Mesenchymal stem cell (in vitro differentiated cells and primary cell): ENCODE measurements around the gene LCLAT1.

Experiments
- DNase-seq: peaks from one replicate; pipeline ENCODE4 v3.0.0-alpha.2; 2013
- H2AFZ ChIP-seq: one replicate; pipeline ENCODE4 v1.6.1; 2013; ENCODE audit warnings: low read depth, mild to moderate bottlenecking, control low read depth, inconsistent platforms, low read length, moderate library complexity
- H2AK5ac ChIP-seq: 2 replicates; pipeline ENCODE4 v1.6.1; 2013; ENCODE audit warnings: low read length, moderate library complexity, mild to moderate bottlenecking, inconsistent platforms; ENCODE audit not compliant: severe bottlenecking
- H2BK120ac ChIP-seq: one replicate; pipeline ENCODE4 v1.6.1; 2013; ENCODE audit warnings: low read depth, mild to moderate bottlenecking, inconsistent platforms, low read length, moderate library complexity
- H2BK12ac ChIP-seq, 2 experiments: one replicate each; pipeline ENCODE4 v1.6.1; 2013; ENCODE audit warnings: inconsistent platforms in 2 of 2, low read length in 2 of 2, mild to moderate bottlenecking in 2 of 2, moderate library complexity in 2 of 2, control low read depth in 1 of 2
- H2BK15ac ChIP-seq: one replicate; pipeline ENCODE4 v1.6.1; 2013; ENCODE audit warnings: mild to moderate bottlenecking, low read depth, inconsistent platforms; ENCODE audit not compliant: poor library complexity, severe bottlenecking
- H2BK5ac ChIP-seq: 2 replicates; pipeline ENCODE4 v1.6.1; 2013; ENCODE audit warnings: low read depth, mild to moderate bottlenecking, low read length, control low read depth, inconsistent platforms; ENCODE audit not compliant: poor library complexity, severe bottlenecking
- H3K14ac ChIP-seq, 2 experiments: one replicate each; pipeline ENCODE4 v1.6.1; 2013; ENCODE audit warnings: inconsistent platforms in 2 of 2, low read length in 2 of 2, control low read depth in 1 of 2, mild to moderate bottlenecking in 1 of 2, moderate library complexity in 1 of 2
- H3K18ac ChIP-seq, 2 experiments: one replicate each; pipeline ENCODE4 v1.6.1; 2013; ENCODE audit warnings: inconsistent platforms in 2 of 2, low read length in 2 of 2, control low read depth in 1 of 2, low read depth in 1 of 2, mild to moderate bottlenecking in 1 of 2
- H3K23ac ChIP-seq, 2 experiments: one replicate each; pipeline ENCODE4 v1.6.1; 2013; ENCODE audit warnings: inconsistent platforms in 2 of 2, low read length in 2 of 2, mild to moderate bottlenecking in 2 of 2, moderate library complexity in 2 of 2, control low read depth in 1 of 2
- H3K27ac ChIP-seq: 2 replicates; pipeline ENCODE4 v1.5.1; 2013; ENCODE audit warnings: mild to moderate bottlenecking, moderate library complexity, low read length, control low read depth, inconsistent platforms; ENCODE audit not compliant: poor library complexity, severe bottlenecking
- H3K27me3 ChIP-seq, 2 experiments: 2 replicates each; pipeline versions ENCODE4 v1.6.1 to v1.7.0; 2013; ENCODE audit warnings: low read length in 2 of 2, mild to moderate bottlenecking in 2 of 2, moderate library complexity in 2 of 2, control low read depth in 1 of 2, inconsistent platforms in 1 of 2; ENCODE audit not compliant: control insufficient read depth in 1 of 2, insufficient read depth in 1 of 2
- H3K36me3 ChIP-seq, 2 experiments: 2 replicates each; pipeline versions ENCODE4 v1.6.1 to v1.7.0; 2013; ENCODE audit warnings: low read length in 2 of 2, control low read depth in 1 of 2, inconsistent platforms in 1 of 2, low read depth in 1 of 2, mild to moderate bottlenecking in 1 of 2; ENCODE audit not compliant: insufficient read depth in 2 of 2, control insufficient read depth in 1 of 2
- H3K4ac ChIP-seq, 2 experiments: one replicate each; pipeline ENCODE4 v1.6.1; 2013; ENCODE audit warnings: inconsistent platforms in 2 of 2, low read length in 2 of 2, mild to moderate bottlenecking in 2 of 2, moderate library complexity in 2 of 2, control low read depth in 1 of 2, low read depth in 1 of 2
- H3K4me1 ChIP-seq: 2 replicates; pipeline ENCODE4 v1.6.1; 2013; ENCODE audit warnings: low read depth, low read length, control low read depth; ENCODE audit not compliant: control insufficient read depth, insufficient read depth
- H3K4me2 ChIP-seq: 2 replicates; pipeline ENCODE4 v1.6.1; 2013; ENCODE audit warnings: low read length, mild to moderate bottlenecking, inconsistent platforms; ENCODE audit not compliant: poor library complexity, severe bottlenecking
- H3K4me3 ChIP-seq, 2 experiments: 2 replicates each; pipeline versions ENCODE4 v1.5.1 to v1.7.0; 2013; ENCODE audit warnings: low read length in 2 of 2, mild to moderate bottlenecking in 2 of 2, control low read depth in 1 of 2, low read depth in 1 of 2; ENCODE audit not compliant: insufficient read depth in 1 of 2
- H3K79me1 ChIP-seq: replicated peaks from 2 replicates; pipeline ENCODE4 v1.6.1; 2013; ENCODE audit warnings: mild to moderate bottlenecking, control low read depth, low read length, inconsistent platforms; ENCODE audit not compliant: poor library complexity, severe bottlenecking
- H3K9ac ChIP-seq: 2 replicates; pipeline ENCODE4 v1.7.0; 2013; ENCODE audit warnings: mild to moderate bottlenecking, low read length, moderate library complexity
- H3K9me3 ChIP-seq: 2 replicates; pipeline ENCODE4 v1.7.0; 2013; ENCODE audit warnings: mild to moderate bottlenecking, low read length; ENCODE audit not compliant: control insufficient read depth
- H4K8ac ChIP-seq: one replicate; pipeline ENCODE4 v1.6.1; 2013; ENCODE audit warnings: inconsistent platforms, mild to moderate bottlenecking, low read length, moderate library complexity
- H4K91ac ChIP-seq: one replicate; pipeline ENCODE4 v1.6.1; 2013; ENCODE audit warnings: mild to moderate bottlenecking, low read length, inconsistent platforms
- WGBS: methylation state at CpG from one replicate; pipeline ENCODE4 v1.1.7; 2013; ENCODE audit warnings: mixed read lengths; 5-methylcytosine and 5-hydroxymethylcytosine counted together

Gene LCLAT1

GRCh38 chr2:30645745-30646119, 198.7 kb downstream of the LCLAT1 start:
- WGBS: 93% methylated on average over 3 of the region's 3 CpGs
- Histone ChIP-seq H4K91ac (no peak overlapping the region), H3K4me2 (no peak overlapping the region), H2BK5ac (no peak overlapping the region), H3K36me3 (peaks cover 3 to 9% of the 10 kb centered on the region in 2 experiments), H2AK5ac (no peak overlapping the region), H2BK12ac (no peak overlapping the region), H3K23ac (peak overlapping the region in 1 of 2 experiments; percentile 0), H3K79me1 (no peaks in the 10 kb centered on the region), H3K4me3 (no peak overlapping the region), H3K9ac (no peak overlapping the region), H3K18ac (no peak overlapping the region), H2AFZ (no peak overlapping the region), H2BK120ac (no peak overlapping the region), H4K8ac (no peak overlapping the region), H3K9me3 (no peaks in the 10 kb centered on the region), H3K4me1 (no peaks in the 10 kb centered on the region), H3K27me3 (no peaks in the 10 kb centered on the region), H3K14ac (no peak overlapping the region), H2BK15ac (no peak overlapping the region), H3K4ac (no peak overlapping the region), H3K27ac (no peak overlapping the region)
- DNase-seq: no peak

GRCh38 chr2:30647752-30648457, 200.9 kb downstream of the LCLAT1 start:
- 90% methylated on average over 11 of the region's 11 CpGs for WGBS
- H2AK5ac ChIP-seq: no peak overlapping the region

GRCh38 chr2:30649278-30649677, 202.2 kb downstream of the LCLAT1 start:
- no peak overlapping the region for H2BK15ac ChIP-seq
- H3K9me3 ChIP-seq: no peaks in the 10 kb centered on the region
- no peak overlapping the region for H3K23ac ChIP-seq
- WGBS: 61% methylated on average over 3 of the region's 4 CpGs
- no peak overlapping the region for H3K27ac ChIP-seq
- H2BK12ac ChIP-seq: no peak overlapping the region
- no peak overlapping the region for H2AK5ac ChIP-seq
- H2BK5ac ChIP-seq: no peak overlapping the region
- no peak overlapping the region for H3K9ac ChIP-seq
- no peaks in the 10 kb centered on the region for H3K79me1 ChIP-seq
- no peak overlapping the region for H4K8ac ChIP-seq
- H3K4me1 ChIP-seq: no peaks in the 10 kb centered on the region
- no peak overlapping the region for H3K4me2 ChIP-seq
- H4K91ac ChIP-seq: no peak overlapping the region
- no peak overlapping the region for H2AFZ ChIP-seq
- H3K14ac ChIP-seq: no peak overlapping the region
- DNase-seq: no peak
- H2BK120ac ChIP-seq: no peak overlapping the region
- no peak overlapping the region for H3K4me3 ChIP-seq
- no peaks in the 10 kb centered on the region for H3K36me3 ChIP-seq
- H3K18ac ChIP-seq: no peak overlapping the region
- H3K27me3 ChIP-seq: no peaks in the 10 kb centered on the region
- H3K4ac ChIP-seq: no peak overlapping the region

More at GRCh38 chr2:30647752-30648457, 200.9 kb downstream of the LCLAT1 start:
- no peak overlapping the region for H3K18ac ChIP-seq
- H3K23ac ChIP-seq: no peak overlapping the region
- no peak overlapping the region for H3K27ac ChIP-seq
- H2BK12ac ChIP-seq: no peak overlapping the region
- H3K9me3 ChIP-seq: no peaks in the 10 kb centered on the region
- no peak overlapping the region for H4K8ac ChIP-seq
- no peak for DNase-seq
- H2BK120ac ChIP-seq: no peak overlapping the region
- no peak overlapping the region for H4K91ac ChIP-seq
- H3K14ac ChIP-seq: no peak overlapping the region
- H3K27me3 ChIP-seq: no peaks in the 10 kb centered on the region
- H3K4ac ChIP-seq: peak overlapping the region in 1 of 2 experiments; percentile 47
- H3K4me3 ChIP-seq: no peak overlapping the region
- H3K79me1 ChIP-seq: no peaks in the 10 kb centered on the region
- H3K9ac ChIP-seq: no peak overlapping the region
- no peak overlapping the region for H2AFZ ChIP-seq
- peak overlapping the region; percentile 33 for H2BK15ac ChIP-seq
- H3K4me2 ChIP-seq: no peak overlapping the region
- no peak overlapping the region for H2BK5ac ChIP-seq
- no peaks in the 10 kb centered on the region for H3K4me1 ChIP-seq
- no peaks in the 10 kb centered on the region for H3K36me3 ChIP-seq

GRCh38 chr2:30649828-30650227, 202.8 kb downstream of the LCLAT1 start:
- H3K4me3 ChIP-seq: no peak overlapping the region
- H4K8ac ChIP-seq: no peak overlapping the region
- no peak for DNase-seq
- H4K91ac ChIP-seq: no peak overlapping the region
- H3K14ac ChIP-seq: no peak overlapping the region
- H3K27ac ChIP-seq: no peak overlapping the region
- no peak overlapping the region for H2BK15ac ChIP-seq
- 78% methylated on average over 5 of the region's 5 CpGs for WGBS
- H3K18ac ChIP-seq: no peak overlapping the region
- no peak overlapping the region for H2AFZ ChIP-seq
- no peak overlapping the region for H3K9ac ChIP-seq
- H2BK120ac ChIP-seq: no peak overlapping the region
- no peak overlapping the region for H3K4me2 ChIP-seq
- H2AK5ac ChIP-seq: no peak overlapping the region
- no peaks in the 10 kb centered on the region for H3K79me1 ChIP-seq
- H2BK5ac ChIP-seq: no peak overlapping the region
- H3K4ac ChIP-seq: no peak overlapping the region
- no peaks in the 10 kb centered on the region for H3K9me3 ChIP-seq
- H3K4me1 ChIP-seq: peaks cover under 1% of the 10 kb centered on the region
- H3K36me3 ChIP-seq: no peaks in the 10 kb centered on the region
- H3K27me3 ChIP-seq: no peaks in the 10 kb centered on the region
- no peak overlapping the region for H3K23ac ChIP-seq
- no peak overlapping the region for H2BK12ac ChIP-seq
